Ovary (tissue), 9 donors: ENCODE measurements around the gene DNAJB2. TPM values are rescaled to one million over a fixed set of nuclear protein-coding genes. Genes with fewer than 3 reads are reported as not detected.
A peak's percentile ranks its signal among the peaks of the same experiment; 100 is the strongest.
"Not testable (repeated sequence)": the region's sequence is repeated elsewhere in the genome, so short reads cannot be mapped to it uniquely, and the experiment has no call there.

Experiments used
- DNase-seq, 5 donors: peaks; one replicate each; pipeline ENCODE4 v3.0.0-alpha.2; 2019 to 2020
- H3K27ac ChIP-seq, 2 donors: fragments of 200-600 bp; one replicate each; pipeline versions ENCODE4 v1.5.1 to v1.8.0; 2019 to 2022
- H3K27me3 ChIP-seq: fragments of 200-600 bp; one replicate; pipeline ENCODE4 v1.8.0; 2022
- H3K36me3 ChIP-seq: fragments of 200-600 bp; sonication (generic); one replicate; pipeline ENCODE4 v1.5.1; 2019
- H3K4me1 ChIP-seq: one replicate; pipeline ENCODE4 v1.8.1; 2013; ENCODE audit warnings: mild to moderate bottlenecking, moderate library complexity; ENCODE audit not compliant: insufficient read depth
- H3K4me3 ChIP-seq: fragments of 200-600 bp; sonication (generic); one replicate; pipeline ENCODE4 v1.5.1; 2017
- H3K9me3 ChIP-seq, 2 donors: fragments of 200-600 bp in 1 of 2; sonication (generic) in 1 of 2; one replicate each; pipeline versions ENCODE4 v1.5.1 to v1.8.1; 2013 to 2019; ENCODE audit warnings: mild to moderate bottlenecking in 1 of 2, moderate library complexity in 1 of 2
- CTCF ChIP-seq, 3 donors: fragments of 450-650 bp in 2 of 3; fragments of 200-600 bp in 1 of 3; IDR thresholded peaks; one replicate each; pipeline versions ENCODE4 v1.5.1 to v1.8.0; 2016 to 2022; ENCODE audit warnings: antibody characterized with exemption in 3 of 3, mild to moderate bottlenecking in 1 of 3
- EP300 ChIP-seq: sonication (generic); formaldehyde crosslinking; IDR thresholded peaks from one replicate; pipeline ENCODE4 v1.6.1; 2017; ENCODE audit warnings: antibody characterized with exemption
- POLR2A ChIP-seq: fragments of 450-650 bp; IDR thresholded peaks from one replicate; pipeline ENCODE4 v1.6.1; 2017; ENCODE audit warnings: antibody characterized with exemption, mild to moderate bottlenecking, moderate library complexity
- WGBS, 3 donors: extraction: QIAGEN DNeasy Blood & Tissue Kit in 1 of 3; methylation state at CpG; one replicate each; pipeline versions ENCODE4 v1.1.5 to v1.1.7; 2013 to 2017; 5-methylcytosine and 5-hydroxymethylcytosine counted together
- intact Hi-C, 4 donors: fragments of 100-400 bp; cut with DNase I; formaldehyde crosslinking; loops; one replicate each; pipeline versions ENCODE4 v1.11.0 to v1.15.1; 2022 to 2023
- polyA plus RNA-seq, 2 donors: library from polyadenylated mRNA; stranded (reverse); fragments of 200-250 nt in 1 of 2; fragments of 350-450 nt in 1 of 2; fragmentation: Illumina TruSeq in 1 of 2; extraction: RNeasy Lipid Tissue Mini Kit (QIAGEN cat#74804) in 1 of 2; gene quantifications; one replicate each; pipeline ENCODE4 v1.2.3, GENCODE V29; 2013 to 2014
- total RNA-seq, 7 donors: library from RNA; depleted of rRNA in 2 of 7; stranded (reverse); fragments of >200 nt in 2 of 7; fragmentation: NEBNext Ultra II Directional in 3 of 7; extraction: Animal tissue kit (Norgen Biotek cat#: 25700) in 3 of 7; gene quantifications; one replicate each; pipeline versions ENCODE4 v1.1.0 to v1.2.4, GENCODE V29; 2016 to 2023
- donor health status: DM: no; HTN: no; CAD: no; lungs with moderate emphysema.
- donor health status: DM: no; HTN: no; CAD: no.
- donor health status: Bipolar disorder and iron deficiency.
- donor health status: DM: yes; HTN: yes; CAD: no.
- donor health status: DM: no; HTN: no; CAD: no.
- donor health status: DM: yes; HTN: yes; CAD: no.

DNAJB2 gene
- total and polyA plus RNA-seq, 9 donors = 34.0 to 101 (median 85.7) TPM

DNA sequence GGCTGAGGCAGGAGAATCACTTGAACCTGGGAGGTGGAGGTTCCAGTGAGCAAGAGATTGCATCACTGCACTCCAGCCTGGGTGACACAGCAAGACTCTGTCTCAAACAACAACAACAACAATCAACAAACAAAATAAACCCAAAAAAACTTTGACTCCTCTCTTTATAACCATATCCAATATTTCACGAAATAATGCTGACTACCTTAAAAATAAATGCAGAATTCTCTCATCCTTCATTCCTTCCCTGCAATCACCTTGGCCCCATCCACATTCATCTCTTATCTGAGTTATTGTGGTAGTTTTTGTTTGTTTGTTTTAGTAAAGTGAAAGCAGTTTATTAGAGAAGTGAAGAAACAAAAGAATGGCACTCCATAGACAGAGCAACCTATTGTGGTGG lies 26.9 kb downstream of the DNAJB2 start:
- Histone ChIP-seq H3K4me3 (no peak overlapping the region), H3K27ac (no peak overlapping the region), H3K27me3 (no peaks in the 10 kb centered on the region), H3K9me3 (no peaks in the 10 kb centered on the region), H3K36me3 (no peaks in the 10 kb centered on the region), H3K4me1 (peaks cover 1% of the 10 kb centered on the region)
- intact Hi-C loops = no loop called here
- TF ChIP-seq POLR2A (no peak), CTCF (IDR thresholded peaks at IDR 0.05) (no peak), EP300 (no peak)
- 82 to 84% (median 83%) methylated on average over 1 of the region's 1 CpG for WGBS, 3 donors
- DNase-seq = no peak

- Histone ChIP-seq H3K4me1 (peaks cover 1% of the 10 kb centered on the region), H3K4me3 (no peak overlapping the region), H3K27ac (no peak overlapping the region), H3K36me3 (no peaks in the 10 kb centered on the region), H3K27me3 (no peaks in the 10 kb centered on the region), H3K9me3 (no peaks in the 10 kb centered on the region)
- WGBS, 3 donors = 2 to 4% (median 2%) methylated on average over 41 to 45 of the region's 45 CpGs
- intact Hi-C loops = no loop called here
- TF ChIP-seq POLR2A (no peak), EP300 (no peak)
- DNase-seq = peak in 4 of 5 donors; percentile 55 to 81 (median 76)
These were observed 29.3 kb downstream of the DNAJB2 start for GRCh38 chr2:219308142-219309101.

GRCh38 chr2:219309278-219309677 lies 30.1 kb downstream of the DNAJB2 start, which contains the start of gene PTPRN:
Gene PTPRN, minus strand, starts transcription at chr2:219309401. Its CDS starts 69 bp downstream, at chr2:219309332.
- WGBS, 3 donors = 1 to 3% (median 1%) methylated on average over 17 to 37 of the region's 37 CpGs

DNA sequence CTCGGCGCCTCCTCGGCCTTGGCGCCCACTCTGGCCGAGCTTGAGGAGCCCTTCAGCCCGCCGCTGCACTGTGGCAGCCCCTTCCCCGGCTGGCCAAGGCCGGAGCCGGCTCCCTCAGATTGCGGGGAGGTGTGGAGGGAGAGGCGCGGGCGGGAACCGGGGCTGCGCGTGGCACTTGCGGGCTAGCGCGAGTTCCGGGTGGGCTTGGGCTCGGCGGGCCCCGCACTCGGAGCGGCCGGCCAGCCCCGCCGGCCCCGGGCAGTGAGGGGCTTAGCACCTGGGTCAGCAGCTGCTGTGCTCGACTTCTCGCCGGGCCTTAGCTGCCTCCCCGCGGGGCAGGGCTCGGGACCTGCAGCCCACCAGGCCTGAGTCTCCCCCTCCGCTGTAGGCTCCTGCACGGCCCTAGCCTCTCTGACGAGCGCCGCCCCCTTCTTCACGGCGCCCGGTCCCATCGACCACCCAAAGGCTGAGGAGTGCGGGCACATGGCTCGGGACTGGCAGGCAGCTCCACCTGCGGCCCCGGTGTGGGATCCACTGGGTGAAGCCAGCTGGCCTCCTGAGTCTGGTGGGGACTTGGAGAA lies 33.6 kb downstream of the DNAJB2 start:
- H3K27ac ChIP-seq, H3K36me3 ChIP-seq, H3K9me3 ChIP-seq, H3K4me1 ChIP-seq, intact Hi-C loops, H3K4me3 ChIP-seq, H3K27me3 ChIP-seq, DNase-seq: not testable (repeated sequence)
- 92% methylated on average over 38 to 49 of the region's 49 CpGs for WGBS, 3 donors

More at GRCh38 chr2:219309278-219309677, 30.1 kb downstream of the DNAJB2 start, which contains the start of gene PTPRN:
- H3K4me3 ChIP-seq = no peak within 1 kb of the TSS
- H3K27ac ChIP-seq = no peak within 1 kb of the TSS
- H3K4me1 ChIP-seq = peaks cover 1% of the 10 kb centered on the region
- DNase-seq = no peak
- H3K9me3 ChIP-seq = no peaks in the 10 kb centered on the region
- H3K36me3 ChIP-seq = no peaks in the 10 kb centered on the region
- intact Hi-C loops = no loop called here
- H3K27me3 ChIP-seq = no peaks in the 10 kb centered on the region
- TF ChIP-seq POLR2A (no peak), CTCF (IDR thresholded peaks at IDR 0.05) (no peak), EP300 (no peak)

DNA sequence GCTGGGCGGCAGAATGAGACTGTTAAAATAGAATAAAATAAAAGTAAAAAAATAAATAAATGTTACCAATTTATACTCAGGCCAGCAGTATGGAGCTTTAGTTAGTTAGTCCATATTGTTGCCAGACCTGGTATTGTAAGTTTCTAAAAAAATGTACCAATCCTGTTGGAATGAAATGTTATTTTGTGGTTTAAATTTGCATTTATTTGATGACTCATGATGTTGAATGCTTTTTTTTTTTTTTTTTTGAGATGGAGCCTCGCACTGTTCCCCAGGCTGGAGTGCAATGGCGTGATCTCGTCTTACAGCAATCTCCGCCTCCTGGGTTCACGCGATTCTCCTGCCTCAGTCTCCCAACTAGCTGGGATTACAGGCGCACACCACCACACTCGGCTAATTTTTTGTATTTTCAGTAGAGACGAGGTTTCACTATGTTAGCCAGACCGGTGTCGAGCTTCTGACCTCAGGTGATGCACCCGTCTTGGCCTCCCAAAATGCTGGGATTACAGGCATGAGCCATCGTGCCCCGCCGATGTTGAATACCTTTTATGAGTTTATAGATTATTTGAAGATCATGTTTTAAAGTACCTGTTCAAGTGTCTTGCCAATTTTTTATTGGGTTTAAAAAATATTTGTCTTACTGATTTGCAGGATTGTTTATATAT lies 35.8 kb downstream of the DNAJB2 start:
- TF ChIP-seq POLR2A = no peak
- TF ChIP-seq EP300 = no peak
- TF ChIP-seq CTCF (IDR thresholded peaks at IDR 0.05) = no peak
- H3K4me3 ChIP-seq = no peak overlapping the region

More for the DNA sequence above, 35.8 kb downstream of the DNAJB2 start:
- Histone ChIP-seq H3K27ac (no peak overlapping the region), H3K9me3 (no peaks in the 10 kb centered on the region), H3K4me1 (no peaks in the 10 kb centered on the region), H3K36me3 (no peaks in the 10 kb centered on the region), H3K27me3 (no peaks in the 10 kb centered on the region)
- intact Hi-C loops = no loop called here
- WGBS, 3 donors = 88 to 89% (median 89%) methylated on average over 16 of the region's 16 CpGs
- DNase-seq = no peak
